ENCODE results near the gene PLCB1.
A peak's percentile ranks its signal among the peaks of the same experiment; 100 is the strongest.

PLCB1 gene

DNA sequence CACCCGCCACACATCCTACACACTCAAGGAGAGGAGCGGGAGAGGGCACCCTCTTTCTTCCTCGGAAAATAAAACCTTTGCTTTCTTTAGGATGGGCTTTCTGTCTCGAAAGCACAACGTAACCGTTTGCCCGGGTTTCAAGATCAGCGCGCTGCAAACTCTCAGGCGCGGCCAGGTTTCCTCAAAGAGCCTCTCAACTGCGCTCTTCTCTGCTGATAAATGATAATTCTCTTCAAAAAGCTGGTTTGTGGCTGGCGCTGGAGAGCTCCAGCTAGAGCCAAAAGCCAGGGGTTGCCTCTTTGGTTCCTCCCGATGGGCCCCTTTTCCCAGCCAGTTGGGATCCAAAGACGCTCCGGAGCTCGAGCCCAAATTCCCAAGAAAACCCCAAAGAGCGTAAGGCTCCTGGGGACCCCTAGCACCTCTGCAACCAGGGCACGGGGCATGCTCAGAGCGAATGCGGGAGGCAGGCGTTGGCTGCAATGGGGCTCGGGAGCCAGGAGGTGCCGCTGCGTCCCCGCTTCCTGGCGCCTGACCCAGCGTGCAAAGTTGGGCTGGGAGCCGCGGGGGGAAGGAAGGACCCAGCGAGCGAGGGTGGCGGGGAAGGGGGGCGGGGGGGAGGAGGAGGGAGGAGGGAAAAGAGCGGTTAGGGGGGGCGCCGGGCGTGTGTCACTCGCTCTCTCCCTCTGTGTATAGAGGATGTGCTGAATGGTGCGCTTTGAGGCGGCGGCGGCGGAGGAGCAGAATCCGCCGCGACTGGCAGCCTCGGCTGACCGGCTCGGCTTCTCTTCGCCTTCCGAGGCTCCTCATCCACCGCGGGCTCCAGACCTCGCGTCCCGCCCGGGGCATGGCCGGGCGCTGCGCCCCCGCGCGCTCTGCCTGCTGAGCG, at the start of gene PLCB1:
Gene PLCB1, plus strand, starts transcription at position 669 of the 886 bp plus-strand sequence. CDS start 386 bp downstream, outside the sequence.
- peak; percentile 89 to 94 (median 90) for DNase-seq

DNA sequence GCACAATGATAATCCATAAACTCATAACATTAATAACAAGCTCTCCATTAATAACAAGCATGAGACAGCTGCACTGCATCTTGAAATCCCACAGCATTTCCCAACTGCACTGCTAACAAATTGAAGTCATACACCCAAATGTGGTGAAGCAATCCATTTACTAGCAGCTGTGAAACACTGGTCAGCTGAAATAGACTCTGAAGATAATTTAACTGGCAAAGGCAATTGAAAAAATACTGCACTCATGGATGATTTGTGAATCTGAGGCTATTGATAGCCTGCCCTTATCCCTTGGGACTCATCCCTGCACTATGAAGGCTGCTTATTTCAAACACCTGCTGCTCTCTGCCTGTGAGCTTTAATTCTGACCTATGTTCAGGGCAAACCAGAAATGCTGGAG, 49.1 kb upstream of the PLCB1 start:
- peak; percentile 38 to 85 (median 80) for DNase-seq

DNA sequence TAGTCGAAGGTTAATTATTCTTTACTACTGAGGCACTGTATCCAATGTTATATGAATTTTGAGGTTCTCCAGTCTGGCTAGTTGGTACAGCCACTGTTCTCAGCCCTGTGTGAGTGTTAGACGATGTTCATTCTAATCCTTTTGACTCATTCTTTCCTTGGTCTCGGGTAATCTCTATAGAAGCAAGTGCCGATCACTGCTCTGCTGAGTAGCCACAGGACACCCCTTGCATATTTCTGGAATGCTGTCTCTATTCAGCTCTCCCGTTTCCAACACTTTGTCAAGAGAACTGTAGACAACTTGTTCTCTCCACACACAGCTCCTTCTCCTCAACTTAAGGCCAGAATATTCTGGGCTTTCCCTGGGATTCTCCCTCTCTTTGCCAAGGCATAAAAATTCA, 42.4 kb upstream of the PLCB1 start:
- no peak for DNase-seq

DNA sequence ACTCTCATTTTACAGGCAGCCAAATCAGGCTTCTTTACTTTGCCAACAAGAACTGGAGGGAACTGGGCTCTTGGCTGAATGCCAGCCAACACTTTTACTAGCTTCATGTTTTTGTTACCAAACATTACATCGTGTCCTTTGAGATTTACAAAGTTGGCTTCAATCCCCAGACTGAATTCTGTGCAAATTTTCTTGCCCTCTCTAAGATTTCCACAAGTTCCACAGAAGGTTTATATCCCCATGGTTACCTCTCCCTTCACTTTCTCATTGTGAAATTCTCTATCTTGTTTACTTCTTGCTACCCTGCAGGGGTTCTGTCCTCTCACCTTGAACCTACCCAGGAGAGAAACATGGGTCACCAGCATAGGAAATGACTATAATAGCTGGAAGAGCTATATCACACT, 37.6 kb upstream of the PLCB1 start:
- peak; percentile 5 to 36 (median 19) for DNase-seq

DNA sequence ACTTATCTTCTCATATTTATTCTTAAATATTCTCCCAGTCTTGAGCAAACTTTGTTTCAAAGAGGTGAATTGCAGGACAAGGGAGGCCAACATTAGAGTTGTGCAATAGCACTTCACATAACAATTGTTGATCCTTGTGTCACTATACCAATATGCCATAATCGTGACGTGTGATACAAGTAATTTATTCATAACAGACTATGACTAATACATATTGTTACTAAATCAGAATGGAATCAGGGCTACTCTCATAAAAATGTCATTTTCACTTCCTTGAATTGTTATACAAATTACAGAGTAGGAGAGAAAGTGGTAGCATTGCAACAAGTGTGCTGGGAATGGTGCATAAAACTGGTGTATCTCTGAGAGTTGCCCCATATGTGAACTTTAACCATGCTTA, 37.2 kb upstream of the PLCB1 start:
- DNase-seq, result no peak

DNA sequence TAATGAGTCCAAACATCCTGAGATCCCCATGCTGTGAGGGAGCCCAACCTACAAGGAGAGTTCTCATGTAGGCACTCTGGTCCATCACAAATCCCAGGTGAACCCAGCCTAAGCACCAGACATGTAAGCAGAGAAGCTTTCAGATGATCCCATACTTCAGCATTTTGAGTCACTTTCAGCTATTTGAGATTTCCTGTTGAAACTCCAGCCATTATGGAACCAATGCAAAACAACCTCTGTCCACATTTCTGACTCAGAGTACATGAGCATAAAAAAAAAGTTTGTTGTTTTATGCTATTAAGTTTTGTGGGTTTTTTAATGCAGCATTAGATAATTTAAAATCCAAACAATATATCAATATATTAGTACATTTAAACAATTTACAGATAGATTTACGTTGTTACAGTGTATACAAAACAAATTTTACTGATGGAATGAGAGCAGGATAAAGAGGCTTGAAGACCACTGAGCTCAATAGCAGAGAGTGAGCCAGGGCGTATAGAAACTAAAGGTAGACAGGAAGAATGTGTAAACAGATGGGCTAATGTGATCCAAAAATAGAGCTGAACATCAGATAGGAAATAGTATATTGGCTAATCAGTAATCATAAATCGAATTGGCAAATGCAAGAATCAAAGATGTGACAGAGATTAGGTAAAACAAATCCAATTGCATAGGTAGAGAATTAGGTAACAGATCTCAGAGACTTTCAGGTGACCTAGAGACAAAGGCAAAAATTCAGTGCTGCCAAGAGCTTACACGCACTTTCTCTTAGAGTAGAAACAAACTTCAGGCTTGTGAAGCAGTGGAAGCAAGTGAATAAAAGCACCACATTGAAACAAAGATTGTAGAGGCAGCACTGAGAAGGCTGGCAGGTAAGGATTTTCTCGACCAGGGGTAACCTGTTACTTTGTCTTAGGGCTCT, 36.2 kb upstream of the PLCB1 start:
- DNase-seq, result no peak

DNA sequence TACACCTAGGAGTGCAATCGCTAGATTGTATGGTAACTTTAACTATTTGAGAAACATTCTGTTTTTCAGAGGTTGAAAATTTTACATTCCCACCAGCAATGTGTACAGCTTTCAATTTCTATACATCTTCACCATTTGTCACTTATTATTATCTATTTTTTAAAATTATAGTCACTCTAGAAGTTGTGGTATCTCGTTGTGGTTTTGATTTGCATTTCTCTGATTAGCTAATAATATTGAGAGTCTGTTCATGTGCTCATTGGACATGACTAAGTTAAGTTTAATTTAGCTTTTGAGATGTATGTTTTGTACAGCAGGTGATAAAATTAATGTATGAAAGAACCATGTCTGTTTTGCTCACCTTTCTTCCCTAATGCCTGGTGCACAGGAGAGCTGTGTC, 34.8 kb upstream of the PLCB1 start:
- no peak for DNase-seq

DNA sequence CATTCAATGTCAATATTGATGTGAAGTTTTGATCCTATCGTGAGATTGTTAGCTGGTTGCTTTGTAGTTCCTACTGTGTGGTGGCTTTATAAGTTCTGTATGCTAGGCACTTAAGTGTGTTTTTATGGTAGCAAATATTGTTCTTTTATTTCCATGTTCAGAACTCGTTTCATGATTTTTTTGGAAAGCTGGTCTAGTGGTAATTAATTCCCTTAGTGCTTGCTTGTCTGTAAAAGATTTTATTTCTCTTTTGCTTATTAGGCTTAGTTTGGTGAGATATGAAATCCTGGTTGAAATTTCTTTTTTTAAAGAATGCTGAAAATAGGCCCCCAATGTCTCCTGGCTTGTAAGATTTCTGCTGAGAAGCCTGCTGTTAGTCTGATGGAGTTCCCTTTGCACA, 27.8 kb upstream of the PLCB1 start:
- DNase-seq, result no peak

DNA sequence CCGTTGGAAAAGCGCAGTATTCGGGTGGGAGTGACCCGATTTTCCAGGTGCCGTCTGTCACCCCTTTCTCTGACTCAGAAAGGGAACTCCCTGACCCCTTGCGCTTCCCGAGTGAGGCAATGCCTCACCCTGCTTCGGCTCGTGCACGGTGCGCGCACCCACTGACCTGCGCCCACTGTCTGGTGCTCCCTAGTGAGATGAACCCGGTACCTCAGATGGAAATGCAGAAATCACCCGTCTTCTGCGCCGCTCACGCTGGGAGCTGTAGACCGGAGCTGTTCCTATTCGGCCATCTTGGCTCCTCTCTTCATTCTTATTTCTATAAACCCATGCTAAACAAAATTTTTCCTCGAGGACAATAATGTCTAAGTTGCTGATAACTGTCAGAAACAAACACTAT, 17.5 kb upstream of the PLCB1 start:
- peak in 1 of 3 experiments; percentile 19 for DNase-seq

DNA sequence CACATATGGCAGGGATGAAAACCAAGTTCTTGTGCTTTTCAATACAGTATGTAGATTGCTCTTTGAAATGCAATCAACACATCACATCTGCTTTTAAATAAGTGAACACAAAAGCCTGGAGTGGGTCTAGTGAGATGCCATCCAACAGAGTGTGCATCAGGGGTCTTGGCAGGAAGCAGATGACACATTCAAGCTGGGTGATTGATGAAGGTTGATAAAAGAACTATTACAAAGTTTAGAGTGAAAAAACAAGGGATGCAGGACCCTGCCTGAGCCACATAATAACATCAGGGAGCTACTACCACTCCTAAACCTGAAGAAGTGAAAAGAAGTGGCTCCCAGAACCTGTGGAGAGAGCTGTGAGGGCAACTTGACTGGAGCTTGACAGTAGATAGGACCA, 16.6 kb upstream of the PLCB1 start:
- DNase-seq, result no peak

DNA sequence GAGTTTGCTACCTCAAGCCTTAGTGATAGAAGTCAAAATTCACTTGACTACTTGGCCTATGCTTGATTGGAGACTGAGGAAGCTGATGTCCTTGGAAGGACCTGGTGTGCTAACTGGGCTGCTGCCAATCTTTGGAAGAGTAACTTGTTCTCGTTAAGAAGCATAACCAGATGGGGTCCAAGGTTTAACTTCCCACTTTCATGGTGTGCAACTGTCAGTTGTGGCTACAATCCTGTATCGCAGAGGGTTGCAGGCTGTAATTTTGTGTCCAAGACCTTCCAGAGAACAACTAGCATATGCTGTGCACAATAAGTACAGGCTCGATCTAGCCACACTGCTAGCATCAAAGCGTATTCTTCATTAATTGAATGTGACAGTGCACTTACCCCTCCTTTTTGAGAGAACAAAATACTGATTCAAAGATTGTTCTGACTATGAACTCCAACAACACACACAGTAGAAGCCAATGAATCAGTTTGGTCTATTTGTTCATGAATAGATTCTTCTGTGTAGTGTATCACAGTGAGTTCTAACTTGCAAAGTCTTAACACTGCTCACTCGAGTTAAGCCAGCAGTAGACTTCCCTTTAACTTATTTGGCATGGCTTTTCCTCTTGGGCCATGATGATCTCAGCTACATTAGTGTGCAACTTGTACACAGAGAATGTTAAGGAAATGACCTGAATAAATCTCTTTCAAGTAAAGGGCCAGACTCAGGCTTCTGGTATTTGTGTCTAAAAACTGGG, 15.8 kb upstream of the PLCB1 start:
- no peak for DNase-seq

DNA sequence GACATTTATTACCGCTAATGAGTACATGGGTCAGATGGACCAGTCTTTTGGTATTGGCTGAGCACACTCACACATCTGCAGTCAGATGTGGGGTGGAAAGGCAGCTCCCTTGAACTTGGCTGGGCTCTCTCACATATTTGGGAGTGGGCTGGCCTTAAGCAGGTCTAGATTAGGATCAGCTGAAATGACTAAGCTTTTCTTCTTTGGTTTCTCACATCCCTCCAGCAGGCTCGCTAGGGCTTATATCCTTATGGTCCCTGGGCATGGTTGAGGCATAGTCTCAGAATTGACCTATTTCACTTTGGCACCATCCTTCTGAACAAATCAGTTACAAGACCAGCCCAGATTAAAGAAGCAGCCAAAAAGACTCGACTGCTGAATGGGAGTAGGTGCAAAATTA, 14.4 kb upstream of the PLCB1 start:
- DNase-seq, result no peak

DNA sequence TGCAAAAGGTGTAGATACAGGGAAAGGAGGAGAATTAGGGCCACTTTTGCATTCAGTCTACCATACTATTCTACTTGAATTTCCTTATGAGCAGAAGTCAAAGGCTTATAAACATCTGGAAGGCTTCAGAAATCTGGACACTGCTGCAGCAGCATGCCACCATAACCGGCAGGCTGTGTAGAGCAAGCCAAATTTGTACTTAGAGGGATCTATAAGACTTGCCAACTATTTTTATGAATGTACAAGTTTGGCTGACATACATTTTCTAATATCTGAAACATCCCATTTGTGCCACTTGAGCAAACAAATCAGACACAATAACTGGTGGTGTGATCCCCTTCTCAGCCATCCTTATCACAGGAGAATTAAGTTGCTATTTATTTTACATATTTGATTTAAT, 14.0 kb upstream of the PLCB1 start:
- no peak for DNase-seq

DNA sequence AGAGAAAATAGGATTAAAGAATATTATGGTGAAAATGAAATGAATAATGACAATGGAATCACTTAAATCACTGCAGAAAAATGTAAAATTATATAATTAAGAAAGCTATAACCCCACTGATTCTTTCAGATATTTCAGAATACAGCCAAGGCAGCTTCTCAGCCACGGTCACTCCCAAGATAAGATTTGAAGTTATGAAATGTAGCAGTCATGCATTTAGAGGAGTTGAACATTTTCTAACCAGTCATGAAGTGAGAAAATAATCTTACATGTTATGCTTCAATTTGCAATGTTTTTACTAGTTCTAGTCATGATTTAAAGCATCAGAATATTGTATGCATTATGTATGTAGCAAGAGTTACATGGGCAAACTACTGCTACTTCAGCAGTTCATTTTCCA, 13.3 kb upstream of the PLCB1 start:
- no peak for DNase-seq

DNA sequence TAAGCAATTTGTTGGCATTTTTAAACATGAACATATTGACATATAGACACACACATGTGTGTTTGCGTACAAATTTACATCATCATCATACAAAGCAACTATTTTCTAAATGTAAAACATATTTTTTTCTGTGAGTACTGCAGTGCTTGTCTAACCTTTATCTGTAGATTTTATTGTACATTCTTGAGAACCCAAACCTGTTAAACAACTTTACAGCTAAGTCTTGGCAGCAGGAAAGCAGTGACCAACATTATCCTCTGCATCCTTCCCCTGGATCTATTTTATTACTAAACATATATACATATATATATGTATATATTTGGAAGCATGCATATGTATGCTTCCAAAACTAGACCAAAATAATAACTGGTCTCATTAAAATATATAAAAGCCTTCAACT, 10.4 kb upstream of the PLCB1 start:
- no peak for DNase-seq

DNA sequence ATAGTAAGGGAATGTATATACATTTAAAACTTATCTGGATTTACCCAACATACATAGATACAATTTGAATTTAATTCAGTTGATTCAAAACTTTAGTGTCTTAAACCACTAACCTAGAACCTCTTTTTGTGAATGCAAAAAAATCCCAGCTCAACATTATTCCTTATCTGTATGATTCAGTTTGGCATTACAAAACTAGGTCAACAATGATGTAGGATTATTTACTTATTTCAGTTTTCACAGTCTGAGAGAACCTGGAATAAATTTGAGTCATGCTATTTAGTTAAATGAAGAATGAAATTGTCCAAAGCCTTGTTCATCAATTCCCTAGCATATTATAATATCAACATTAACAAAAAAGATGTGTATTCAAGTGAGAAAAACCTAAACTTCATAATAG, 7.4 kb upstream of the PLCB1 start:
- no peak for DNase-seq

DNA sequence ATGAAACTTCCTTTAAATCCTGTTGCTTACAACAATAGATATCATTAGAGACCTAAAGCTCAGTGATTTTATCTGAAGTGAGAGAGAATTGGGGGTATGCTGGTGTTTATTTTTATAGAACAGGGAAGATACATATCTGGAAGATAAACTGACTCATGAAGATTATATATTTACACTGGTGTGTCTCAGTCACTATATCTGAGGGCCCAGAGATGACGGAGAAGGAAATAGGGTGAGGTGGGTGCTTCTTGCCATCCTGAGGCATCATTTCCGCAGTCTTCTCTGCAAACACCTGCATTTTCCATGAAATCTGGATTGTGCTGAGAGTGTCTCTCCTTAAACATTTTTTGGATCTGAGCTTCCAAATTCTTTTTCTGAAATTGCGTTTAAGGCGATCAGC, 5.9 kb upstream of the PLCB1 start:
- no peak for DNase-seq

DNA sequence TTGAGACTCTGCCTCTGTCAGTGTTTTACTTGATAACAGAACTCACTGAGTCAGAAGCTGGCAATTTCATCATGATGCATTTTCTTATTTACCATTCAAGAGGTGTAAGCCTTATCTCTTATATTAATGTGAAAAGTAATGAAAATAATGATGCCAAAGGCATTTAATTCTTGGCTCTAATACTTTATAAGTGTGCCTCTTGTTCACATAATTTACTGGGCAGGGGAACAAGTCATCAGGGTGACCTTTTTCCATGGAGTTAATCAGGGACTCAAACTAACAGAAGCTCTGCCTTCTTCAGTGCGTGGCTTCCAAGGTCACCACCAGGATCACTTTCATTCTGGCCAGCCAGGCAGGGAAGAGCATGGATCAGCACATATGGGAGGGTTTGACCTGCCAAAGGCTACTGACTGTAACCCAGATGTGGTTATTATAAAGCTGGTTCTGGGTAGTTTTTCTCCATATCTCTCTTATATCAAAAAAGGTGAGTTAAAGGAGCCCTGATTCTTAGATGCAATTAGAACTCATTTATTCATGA, 5.2 kb upstream of the PLCB1 start:
- no peak for DNase-seq

DNA sequence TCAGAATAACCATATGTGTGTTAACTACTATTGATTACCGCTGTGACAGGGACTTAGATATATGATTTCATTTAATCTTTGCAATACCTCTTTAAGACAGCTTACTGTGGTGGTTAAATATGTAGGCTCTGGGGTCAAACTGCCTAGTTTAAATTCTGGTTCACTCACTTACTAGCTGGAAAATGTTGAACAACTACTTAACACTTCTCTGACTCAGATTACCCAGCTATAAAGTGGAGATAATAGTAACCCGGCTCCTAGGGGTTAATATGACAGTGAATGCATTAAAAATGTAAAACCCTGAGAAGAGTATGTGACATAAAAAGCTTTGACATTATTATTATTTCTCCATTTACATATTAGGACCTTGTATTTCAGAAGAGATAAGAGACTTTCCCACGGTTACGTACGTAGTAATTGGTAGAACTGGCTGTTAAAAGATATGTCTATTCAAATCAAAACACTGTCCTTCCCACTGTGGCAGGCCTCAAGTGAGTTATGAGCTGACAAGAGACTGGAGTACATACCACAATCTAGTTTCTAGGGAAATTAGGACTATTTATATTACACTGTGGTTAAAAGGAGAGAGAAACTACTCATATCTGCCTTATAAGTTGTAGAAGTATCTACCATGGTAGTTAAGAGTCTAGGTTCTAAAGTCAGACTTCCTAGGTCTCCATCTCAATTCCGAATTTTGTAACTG, 4.4 kb upstream of the PLCB1 start:
- DNase-seq, result no peak

DNA sequence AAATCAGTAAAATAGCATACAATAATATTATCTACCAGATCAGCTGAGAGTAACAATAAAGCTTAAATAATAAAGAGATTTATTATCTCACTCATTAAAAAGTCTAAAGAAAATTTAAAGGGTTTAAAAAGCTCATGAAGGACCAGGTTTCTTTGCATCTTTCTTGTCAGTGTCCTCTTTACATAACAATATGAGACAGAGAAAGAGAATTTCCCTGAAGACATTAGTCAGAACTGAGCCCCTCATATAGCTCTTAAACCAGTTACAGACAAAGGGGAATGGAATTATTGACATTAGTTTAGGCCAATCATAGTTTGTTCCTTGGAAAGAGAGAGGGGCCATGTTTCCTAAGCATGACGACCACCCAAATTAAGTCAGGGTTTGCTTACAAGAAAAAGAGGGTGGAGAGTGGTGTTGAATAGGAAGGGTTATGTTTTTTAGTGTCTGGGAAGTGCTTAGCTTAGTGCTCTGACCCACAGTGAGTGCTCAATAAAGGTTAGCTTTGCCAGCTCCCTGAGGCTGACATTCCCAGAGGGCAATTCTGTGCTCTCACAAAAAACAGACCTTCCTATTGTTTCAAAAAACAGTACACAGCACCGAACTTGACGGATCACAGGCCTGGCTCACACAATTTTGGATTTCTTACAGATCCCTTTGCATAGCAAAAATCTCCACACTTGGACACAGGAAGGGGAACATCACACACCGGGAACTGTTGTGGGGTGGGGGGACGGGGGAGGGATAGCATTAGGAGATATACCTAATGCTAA, 3.6 kb upstream of the PLCB1 start:
- DNase-seq, result no peak

DNA sequence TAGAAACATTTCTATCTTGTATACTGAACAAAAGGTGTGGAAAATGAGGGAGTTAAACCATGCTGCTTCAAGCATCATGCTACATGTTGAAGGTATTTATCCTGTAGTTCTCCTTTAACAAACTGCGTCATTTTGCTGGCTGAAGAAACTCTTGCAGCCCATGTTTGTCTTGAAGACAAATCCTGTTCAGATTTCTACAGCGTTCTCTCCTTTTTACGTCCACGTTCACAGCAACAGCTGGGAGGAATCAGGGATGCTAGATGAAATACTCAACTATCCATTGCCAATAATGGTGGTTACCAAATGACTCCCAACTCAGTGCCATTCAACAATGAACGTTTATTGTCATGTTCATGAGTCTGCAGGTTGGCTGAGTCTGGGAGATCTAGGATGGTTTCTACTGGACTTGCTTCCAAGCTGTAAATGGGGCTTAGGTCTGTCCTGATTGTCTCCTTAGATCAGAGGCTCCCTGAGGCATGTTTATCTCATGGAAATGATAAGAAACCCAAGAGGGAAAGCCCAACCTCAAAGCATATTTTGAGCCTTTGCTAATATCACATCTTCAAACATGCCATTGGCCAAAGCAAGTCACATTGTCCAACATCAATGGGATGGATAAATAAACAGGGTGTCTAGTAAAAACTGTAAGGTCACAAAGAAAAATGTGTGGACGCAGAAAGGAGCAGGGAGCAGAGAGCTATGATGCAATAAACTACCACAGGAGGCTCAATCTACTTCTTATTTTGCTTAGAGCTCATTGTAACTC, 2.7 kb upstream of the PLCB1 start:
- no peak for DNase-seq

Measured in NCI-H1417 (cell line).